HepG2 (cell line): Measurements from ENCODE around the gene GRAMD4. TPM values are rescaled to one million over a fixed set of nuclear protein-coding genes. Genes with fewer than 3 reads are reported as not detected.

Experiments used
- ATAC-seq: fragments of 200-7000 bp; cut with Tn5 transposase; 3 replicates; pipeline ENCODE4 v1.9.1; 2020; ENCODE audit warnings: mild to moderate bottlenecking, moderate library complexity
- BruUV-seq: library from RNA; stranded (reverse); fragments of 400-500 nt; replicated peaks from 2 replicates; lab custom pipeline; 2021; lab: Mats Ljungman, UMichigan
- CTCF ChIA-PET: fragments of 300-600 bp; formaldehyde crosslinking; extraction: SDS; loops from one replicate; lab custom pipeline; 2021; ENCODE audit warnings: low total read pairs, inconsistent platforms, low intra/inter-chr PET ratio; lab: Yijun Ruan, JAX
- POLR2A ChIA-PET: fragments of 350-600 bp; sonication (Branson Sonifier 250); formaldehyde crosslinking; loops from one replicate; lab custom pipeline; 2020; ENCODE audit warnings: antibody characterized with exemption, inconsistent platforms; lab: Yijun Ruan, JAX
- DNase-seq: peaks from one replicate; pipeline ENCODE4 v3.0.0-alpha.2; 2015; ENCODE audit warnings: low spot score
- FAIRE-seq: peaks from 3 replicates; lab custom pipeline; 2011; peaks lifted over from hg19 to GRCh38; lab: Jason Lieb, UNC
- H2AFZ ChIP-seq: one replicate; pipeline ENCODE4 v1.6.1; 2011; ENCODE audit warnings: low read length, inconsistent platforms
- H3K27ac ChIP-seq: fragments of 300-600 bp; 3 replicates; pipeline ENCODE4 v1.8.0; 2011; ENCODE audit warnings: mixed run types, mild to moderate bottlenecking, mixed read lengths, low read length, inconsistent platforms; ENCODE audit not compliant: insufficient read depth; ENCODE audit errors: extremely low read length
- H3K27me3 ChIP-seq, 2 experiments: fragments of 200-600 bp in 1 of 2; 2 replicates in 1 of 2; 3 replicates in 1 of 2; pipeline versions ENCODE4 v1.6.0 to v1.8.0; 2011; ENCODE audit warnings: low read length in 2 of 2, mild to moderate bottlenecking in 2 of 2, moderate library complexity in 2 of 2, inconsistent platforms in 1 of 2; ENCODE audit not compliant: insufficient read depth in 2 of 2, control insufficient read depth in 1 of 2
- H3K36me3 ChIP-seq, 2 experiments: fragments of 200-600 bp in 1 of 2; replicated peaks in 1 of 2; 2 replicates in 1 of 2; 3 replicates in 1 of 2; pipeline versions ENCODE4 v1.5.1 to v1.8.0; 2011; ENCODE audit warnings: low read length in 2 of 2, inconsistent platforms in 1 of 2; ENCODE audit not compliant: insufficient read depth in 2 of 2, control insufficient read depth in 1 of 2
- H3K4me1 ChIP-seq: 2 replicates; pipeline ENCODE4 v1.5.1; 2012; ENCODE audit warnings: low read length, inconsistent platforms; ENCODE audit not compliant: insufficient read depth
- H3K4me2 ChIP-seq: 2 replicates; pipeline ENCODE4 v1.6.0; 2011; ENCODE audit warnings: low read depth, low read length, inconsistent platforms
- H3K4me3 ChIP-seq, 3 experiments: fragments of 200-600 bp in 1 of 3; sonication (generic), shearing (Covaris generic) in 1 of 3; replicated peaks in 1 of 3; 2 replicates each; pipeline ENCODE4 v1.5.1; 2011 to 2016; ENCODE audit warnings: low read length in 3 of 3, inconsistent platforms in 2 of 3, low read depth in 2 of 3, mild to moderate bottlenecking in 2 of 3, control low read depth in 1 of 3, mixed read lengths in 1 of 3; ENCODE audit not compliant: insufficient read depth in 1 of 3
- H3K79me2 ChIP-seq: one replicate; pipeline ENCODE4 v1.6.1; 2011; ENCODE audit warnings: low read length, inconsistent platforms; ENCODE audit not compliant: insufficient read depth
- H3K9ac ChIP-seq: 2 replicates; pipeline ENCODE4 v1.6.0; 2011; ENCODE audit warnings: mild to moderate bottlenecking, low read depth, low read length, inconsistent platforms; ENCODE audit not compliant: insufficient read depth
- H3K9me3 ChIP-seq: 2 replicates; pipeline ENCODE4 v1.5.1; 2012; ENCODE audit warnings: mild to moderate bottlenecking, low read length
- H4K20me1 ChIP-seq: 2 replicates; pipeline ENCODE4 v1.6.0; 2011; ENCODE audit warnings: inconsistent platforms, mild to moderate bottlenecking, low read length, moderate library complexity; ENCODE audit not compliant: insufficient read depth
- CREB3 ChIP-seq: sonication (generic); formaldehyde crosslinking; IDR thresholded peaks from 2 replicates; pipeline ENCODE4 v1.5.0; 2020; ENCODE audit warnings: missing genetic modification reagents
- HCFC1 ChIP-seq: fragments of 150-350 bp; IDR thresholded peaks from 2 replicates; pipeline ENCODE4 v1.6.1; 2014; ENCODE audit warnings: low read depth, low read length
- HOXD1 ChIP-seq: sonication (generic); formaldehyde crosslinking; IDR thresholded peaks from 2 replicates; pipeline ENCODE4 v1.5.0; 2020; ENCODE audit warnings: missing genetic modification reagents
- MTF2 ChIP-seq: sonication (generic); formaldehyde crosslinking; IDR thresholded peaks from 2 replicates; pipeline ENCODE4 v1.5.0; 2020; ENCODE audit warnings: missing genetic modification reagents, borderline replicate concordance
- NFATC3 ChIP-seq: sonication (generic); formaldehyde crosslinking; IDR thresholded peaks from 2 replicates; pipeline ENCODE4 v1.5.1; 2020; ENCODE audit warnings: mild to moderate bottlenecking, missing genetic modification reagents
- NRL ChIP-seq: sonication (generic); formaldehyde crosslinking; IDR thresholded peaks from 2 replicates; pipeline ENCODE4 v1.5.0; 2020; ENCODE audit warnings: missing genetic modification reagents, mild to moderate bottlenecking, moderate library complexity, borderline replicate concordance
- PBX3 ChIP-seq: sonication (generic); formaldehyde crosslinking; IDR thresholded peaks from 2 replicates; pipeline ENCODE4 v1.8.1; 2023; ENCODE audit warnings: missing genetic modification reagents, inconsistent platforms, borderline replicate concordance
- PPARG ChIP-seq: conservative IDR thresholded peaks from 2 replicates; pipeline ENCODE4 v1.6.1; 2016; ENCODE audit warnings: missing biosample characterization, missing genetic modification reagents
- REST ChIP-seq, 2 experiments: IDR thresholded peaks; 2 replicates each; pipeline ENCODE4 v1.6.1; 2011 to 2012; ENCODE audit warnings: low read length in 2 of 2, borderline replicate concordance in 1 of 2, low read depth in 1 of 2, mild to moderate bottlenecking in 1 of 2, moderate library complexity in 1 of 2
- RNF219 ChIP-seq: sonication (generic); formaldehyde crosslinking; IDR thresholded peaks from 2 replicates; pipeline ENCODE4 v1.5.0; 2020; ENCODE audit warnings: mild to moderate bottlenecking, missing genetic modification reagents
- ZNF282 ChIP-seq: fragments of 450-650 bp; IDR thresholded peaks from 2 replicates; pipeline ENCODE4 v1.6.1; 2018; ENCODE audit not compliant: partially characterized antibody
- ZNF33A ChIP-seq: sonication (generic); formaldehyde crosslinking; IDR thresholded peaks from 2 replicates; pipeline ENCODE4 v1.5.1; 2020; ENCODE audit warnings: missing genetic modification reagents, mild to moderate bottlenecking, moderate library complexity, borderline replicate concordance
- ZNF792 ChIP-seq: IDR thresholded peaks from 2 replicates; pipeline ENCODE4 v1.6.1; 2016
- WGBS: methylation state at CpG from one replicate; pipeline ENCODE4 v1.1.6; 2017; ENCODE audit warnings: low lambda C conversion rate; 5-methylcytosine and 5-hydroxymethylcytosine counted together
- in situ Hi-C: cut with HindIII; loops from 2 replicates; pipeline ENCODE4 v1.10.0; 2017; ENCODE audit warnings: low pct_unique_long_range_greater_than_20kb; ENCODE audit not compliant: extremely low pct_ligation_motif_present
- intact Hi-C: fragments of 100-400 bp; cut with micrococcal nuclease; formaldehyde crosslinking; loops from one replicate; pipeline ENCODE4 v1.10.0; 2022; ENCODE audit not compliant: unreplicated experiment
- polyA plus RNA-seq, 8 experiments: library from polyadenylated mRNA; depleted of rRNA in 3 of 8; stranded (reverse) in 7 of 8; unstranded in 1 of 8; fragments of >200 nt; fragmentation: Illumina TruSeq in 4 of 8; extraction: Trizol in 4 of 8; gene quantifications; 2 replicates each; pipeline versions ENCODE4 v1.2.1 to v1.2.3, GENCODE V29; 2011 to 2016; ENCODE audit warnings: low read depth in 4 of 8, missing spikeins in 1 of 8, mixed read lengths in 1 of 8; ENCODE audit not compliant: insufficient read depth in 1 of 8
- total RNA-seq, 5 experiments: library from RNA; depleted of rRNA; stranded (reverse); fragments of >200 nt; fragmentation: Illumina TruSeq; extraction: Trizol; gene quantifications; 2 replicates each; pipeline ENCODE4 v1.2.3, GENCODE V29; 2016; ENCODE audit warnings: low read depth in 1 of 5

Gene GRAMD4
- total and polyA plus RNA-seq, 2 of the 13 experiments (the other 11 are each of a cell fraction or from before 2014, with no cell fraction given) = 15.2 to 15.7 TPM

- no peak for TF ChIP-seq NFATC3 (CRISPR knock-in tag)
- no peak for TF ChIP-seq ZNF33A (CRISPR knock-in tag)
- no peak for TF ChIP-seq PPARG (CRISPR knock-in tag)
- no peak for TF ChIP-seq ZNF792
- TF ChIP-seq PBX3 (CRISPR knock-in tag) = no peak
- no peak for TF ChIP-seq HCFC1
These were observed 37.4 kb downstream of the GRAMD4 start (continued) for GRCh38 chr22:46657655-46657953.

- FAIRE-seq (no peak), ATAC-seq (no peak), DNase-seq (no peak)
- no peaks in the 10 kb centered on the region; a peak in 1 of 5 replicates for H3K27me3 ChIP-seq
- no peak overlapping the region for H3K4me2 ChIP-seq
- WGBS = 97% methylated on average over 29 of the region's 37 CpGs
- in situ Hi-C loops = loop anchor here (25.0 kb wide), 1 partner anchor 96 kb away; no protein-coding TSS in a partner anchor
- no peak overlapping the region for H3K4me3 ChIP-seq
- no peak overlapping the region for H2AFZ ChIP-seq
- ChIA-PET POLR2A (no interaction called here), CTCF (no interaction called here)
- no peaks in the 10 kb centered on the region; a peak in 1 of 5 replicates for H3K36me3 ChIP-seq
- no peaks in the 10 kb centered on the region; the same call in 1 of the 2 replicates for H4K20me1 ChIP-seq
- no peak overlapping the region for H3K9ac ChIP-seq
- H3K27ac ChIP-seq = no peak overlapping the region
- H3K4me1 ChIP-seq = peaks cover 44% of the 10 kb centered on the region
- H3K79me2 ChIP-seq = no peaks in the 10 kb centered on the region
- intact Hi-C loops = no loop called here
- no peaks in the 10 kb centered on the region for H3K9me3 ChIP-seq
- BruUV-seq = no TSS peak
- TF ChIP-seq HOXD1 (CRISPR knock-in tag) (no peak), NRL (CRISPR knock-in tag) (no peak), CREB3 (CRISPR knock-in tag) (no peak), REST (IDR thresholded peaks at IDR 0.05; ENCODE audit: borderline replicate concordance in 1 of 2, low read depth in 1 of 2, low read length in 2 of 2) (no peak), RNF219 (CRISPR knock-in tag) (no peak), ZNF282 (no peak), MTF2 (CRISPR knock-in tag) (no peak)
These were observed 38.1 kb downstream of the GRAMD4 start for GRCh38 chr22:46657996-46658947.
